H9 (cell line): ENCODE data around the gene GOT2. TPM values are rescaled to one million over a fixed set of nuclear protein-coding genes. Genes with fewer than 3 reads are reported as not detected.
A peak's percentile ranks its signal among the peaks of the same experiment; 100 is the strongest.
"Not testable (repeated sequence)": the region's sequence is repeated elsewhere in the genome, so short reads cannot be mapped to it uniquely, and the experiment has no call there.

Source experiments
- DNase-seq: peaks from one replicate; pipeline ENCODE4 v3.0.0-alpha.2; 2017
- H2AFZ ChIP-seq: one replicate; pipeline ENCODE4 v1.6.1; 2013; ENCODE audit warnings: mild to moderate bottlenecking, low read length, control low read depth, moderate library complexity
- H2AK5ac ChIP-seq: 2 replicates; pipeline ENCODE4 v1.6.1; 2013; ENCODE audit warnings: low read length, control low read depth, mixed read lengths; ENCODE audit not compliant: insufficient read length
- H2BK120ac ChIP-seq: one replicate; pipeline ENCODE4 v1.6.1; 2013; ENCODE audit warnings: low read depth, mild to moderate bottlenecking, low read length, control low read depth, inconsistent platforms; ENCODE audit not compliant: poor library complexity, severe bottlenecking
- H2BK12ac ChIP-seq: 2 replicates; pipeline ENCODE4 v1.6.1; 2013; ENCODE audit warnings: low read length, control low read depth, mixed read lengths, low read depth; ENCODE audit not compliant: insufficient read length
- H2BK15ac ChIP-seq: 2 replicates; pipeline ENCODE4 v1.6.1; 2013; ENCODE audit warnings: low read depth, low read length, control low read depth
- H2BK20ac ChIP-seq: one replicate; pipeline ENCODE4 v1.6.1; 2013; ENCODE audit warnings: low read depth, mild to moderate bottlenecking, low read length, control low read depth, inconsistent platforms; ENCODE audit not compliant: poor library complexity, severe bottlenecking
- H2BK5ac ChIP-seq: 2 replicates; pipeline ENCODE4 v1.6.1; 2013; ENCODE audit warnings: low read length, control low read depth, mixed read lengths; ENCODE audit not compliant: insufficient read length
- H3K14ac ChIP-seq: 2 replicates; pipeline ENCODE4 v1.6.1; 2013; ENCODE audit warnings: low read length, control low read depth; ENCODE audit not compliant: insufficient read depth
- H3K18ac ChIP-seq: 2 replicates; pipeline ENCODE4 v1.6.1; 2013; ENCODE audit warnings: low read depth, mild to moderate bottlenecking, mixed read lengths, low read length, control low read depth; ENCODE audit not compliant: insufficient read length
- H3K23ac ChIP-seq: 2 replicates; pipeline ENCODE4 v1.6.1; 2013; ENCODE audit warnings: low read length, control low read depth, mixed read lengths, low read depth; ENCODE audit not compliant: insufficient read length
- H3K23me2 ChIP-seq: 2 replicates; pipeline ENCODE4 v1.6.1; 2013; ENCODE audit warnings: low read depth, mild to moderate bottlenecking, mixed read lengths, low read length, control low read depth; ENCODE audit not compliant: insufficient read length, poor library complexity, severe bottlenecking
- H3K27ac ChIP-seq: 2 replicates; pipeline ENCODE4 v1.5.1; 2013; ENCODE audit warnings: low read length, control low read depth, mixed read lengths, low read depth; ENCODE audit not compliant: insufficient read length
- H3K27me3 ChIP-seq: 2 replicates; pipeline ENCODE4 v1.6.1; 2013; ENCODE audit warnings: low read length, control low read depth, inconsistent platforms; ENCODE audit not compliant: insufficient read depth
- H3K4ac ChIP-seq: 2 replicates; pipeline ENCODE4 v1.6.1; 2013; ENCODE audit warnings: low read depth, mild to moderate bottlenecking, control low read depth, inconsistent platforms, low read length, moderate library complexity
- H3K4me1 ChIP-seq: 2 replicates; pipeline ENCODE4 v1.6.1; 2013; ENCODE audit warnings: low read length, control low read depth, inconsistent platforms; ENCODE audit not compliant: insufficient read depth
- H3K4me2 ChIP-seq: 2 replicates; pipeline ENCODE4 v1.6.1; 2013; ENCODE audit warnings: low read length, control low read depth, mixed read lengths; ENCODE audit not compliant: insufficient read length, insufficient read depth
- H3K56ac ChIP-seq: 2 replicates; pipeline ENCODE4 v1.6.1; 2013; ENCODE audit warnings: low read depth, mild to moderate bottlenecking, mixed read lengths, low read length, control low read depth; ENCODE audit not compliant: insufficient read length
- H3K79me1 ChIP-seq: 2 replicates; pipeline ENCODE4 v1.6.1; 2013; ENCODE audit warnings: low read depth, mild to moderate bottlenecking, moderate library complexity, low read length, control low read depth, inconsistent platforms; ENCODE audit not compliant: insufficient read depth, poor library complexity, severe bottlenecking
- H3K79me2 ChIP-seq: 2 replicates; pipeline ENCODE4 v1.6.1; 2013; ENCODE audit warnings: low read length, control low read depth, inconsistent platforms; ENCODE audit not compliant: insufficient read depth
- H3K9ac ChIP-seq: 2 replicates; pipeline ENCODE4 v1.6.1; 2013; ENCODE audit warnings: low read length, control low read depth, mixed read lengths; ENCODE audit not compliant: insufficient read length; ENCODE audit errors: extremely low read depth
- H3K9me3 ChIP-seq: one replicate; pipeline ENCODE4 v1.6.1; 2013; ENCODE audit warnings: low read depth, low read length, inconsistent platforms; ENCODE audit not compliant: control insufficient read depth
- H3T11ph ChIP-seq: one replicate; pipeline ENCODE4 v1.6.1; 2013; ENCODE audit warnings: mild to moderate bottlenecking, low read length, control low read depth, inconsistent platforms
- H4K20me1 ChIP-seq: one replicate; pipeline ENCODE4 v1.6.1; 2013; ENCODE audit not compliant: control insufficient read depth, insufficient read length, insufficient read depth
- H4K5ac ChIP-seq: 2 replicates; pipeline ENCODE4 v1.6.1; 2013; ENCODE audit warnings: low read depth, mild to moderate bottlenecking, mixed read lengths, low read length, control low read depth; ENCODE audit not compliant: insufficient read length
- H4K8ac ChIP-seq: replicated peaks from 2 replicates; pipeline ENCODE4 v1.6.1; 2013; ENCODE audit warnings: low read length, control low read depth, mixed read lengths, low read depth; ENCODE audit not compliant: insufficient read length
- H4K91ac ChIP-seq: 2 replicates; pipeline ENCODE4 v1.6.1; 2013; ENCODE audit warnings: low read depth, mild to moderate bottlenecking, moderate library complexity, mixed read lengths, low read length, control low read depth; ENCODE audit not compliant: insufficient read length
- H3K27ac Mint-ChIP-seq, 3 experiments: 2 replicates in 2 of 3; 3 replicates in 1 of 3; pipeline ENCODE4 v1.8.0; 2020 to 2021; ENCODE audit warnings: mixed read lengths in 3 of 3, mild to moderate bottlenecking in 1 of 3, moderate library complexity in 1 of 3
- H3K27me3 Mint-ChIP-seq: 2 replicates; pipeline ENCODE4 v1.8.0; 2021; ENCODE audit warnings: low read depth, mild to moderate bottlenecking, moderate library complexity, mixed read lengths
- H3K36me3 Mint-ChIP-seq, 3 experiments: 2 replicates in 2 of 3; 3 replicates in 1 of 3; pipeline ENCODE4 v1.8.0; 2020 to 2021; ENCODE audit warnings: low read depth in 3 of 3, mixed read lengths in 3 of 3; ENCODE audit not compliant: insufficient read depth in 1 of 3
- H3K4me1 Mint-ChIP-seq, 2 experiments: 2 replicates each; pipeline ENCODE4 v1.8.0; 2020; ENCODE audit warnings: mixed read lengths in 2 of 2
- H3K4me3 Mint-ChIP-seq, 2 experiments: 2 replicates in 1 of 2; 3 replicates in 1 of 2; pipeline ENCODE4 v1.8.0; 2020 to 2021; ENCODE audit warnings: mild to moderate bottlenecking in 2 of 2, mixed read lengths in 2 of 2, moderate library complexity in 1 of 2
- H3K9me3 Mint-ChIP-seq, 2 experiments: 2 replicates in 1 of 2; 3 replicates in 1 of 2; pipeline ENCODE4 v1.8.0; 2020; ENCODE audit warnings: mild to moderate bottlenecking in 2 of 2, mixed read lengths in 2 of 2, moderate library complexity in 1 of 2
- WGBS: extraction: QIAGEN DNeasy Blood & Tissue Kit; methylation state at CpG from one replicate; pipeline ENCODE4 v1.1.7; 2013; ENCODE audit warnings: missing lambda C conversion rate, low lambda C conversion rate, mixed read lengths; ENCODE audit not compliant: insufficient read length; ENCODE audit errors: extremely low coverage; 5-methylcytosine and 5-hydroxymethylcytosine counted together
- total RNA-seq: library from RNA; stranded (reverse); gene quantifications from 2 replicates; pipeline ENCODE4 v1.2.1, GENCODE V29; 2021
- TF ChIP-seq, protein P1 (sequence below): fragments of 200-600 bp; sonication (generic); conservative IDR thresholded peaks from 3 replicates; pipeline ENCODE4 v1.8.0; 2021; ENCODE audit warnings: antibody characterized with exemption, mild to moderate bottlenecking

Gene GOT2
- total RNA-seq, 1 experiment from 2014 or later, result 148 TPM

DNA sequence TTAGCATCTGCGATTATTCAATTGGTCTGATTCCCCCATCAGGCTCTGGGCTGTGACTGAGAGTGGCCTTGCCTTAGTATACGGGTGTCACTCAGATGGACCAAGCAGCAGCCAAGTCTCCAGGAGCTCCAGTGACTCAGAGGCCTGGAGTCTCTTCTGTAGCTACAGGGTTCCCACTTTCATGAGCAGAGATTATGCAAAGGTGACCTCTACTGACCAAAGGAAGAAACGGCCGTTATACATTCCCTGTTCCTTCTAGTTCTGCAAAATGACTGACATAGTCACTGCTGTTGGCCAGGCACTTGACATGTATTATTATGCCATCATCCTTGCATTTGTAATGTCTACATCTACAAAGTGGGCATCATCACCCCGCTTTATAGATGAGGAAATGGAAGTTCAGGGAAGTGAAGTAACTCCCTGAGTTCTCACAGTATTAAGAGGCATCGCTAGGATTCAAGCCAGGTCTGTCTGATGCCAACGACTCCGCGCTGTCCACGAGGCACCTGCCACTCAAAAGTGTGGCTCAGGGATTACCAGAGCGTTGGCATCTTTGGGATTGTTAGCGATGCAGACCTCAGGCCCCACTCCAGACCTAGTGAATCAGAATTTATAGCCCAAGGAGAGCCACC lies 72.8 kb downstream of the GOT2 start:
- no CpG with 5 or more reads among the region's 12 CpGs for WGBS
- Mint-ChIP-seq H3K4me1 (peaks cover 2 to 3% of the 10 kb centered on the region in 2 experiments; a peak in 3 of 4 replicates), H3K9me3 (no peaks in the 10 kb centered on the region; a peak in 1 of 5 replicates), H3K27ac (peak overlapping the region in 1 of 3 experiments; percentile 68; a peak in 1 of 7 replicates), H3K4me3 (no peak overlapping the region), H3K36me3 (peaks cover 0 to 2% (median 1%) of the 10 kb centered on the region in 3 experiments; a peak in 5 of 7 replicates), H3K27me3 (peaks cover 1% of the 10 kb centered on the region; the same call in 1 of the 2 replicates)
- Histone ChIP-seq H4K5ac (no peak overlapping the region), H3K4me2 (no peak overlapping the region), H3K4me1 (no peaks in the 10 kb centered on the region), H2AFZ (no peak overlapping the region), H3K27ac (no peak overlapping the region), H2BK15ac (no peak overlapping the region), H3K56ac (no peak overlapping the region), H3K79me2 (no peaks in the 10 kb centered on the region), H2BK12ac (no peak overlapping the region), H2BK20ac (no peak overlapping the region), H4K8ac (no peak overlapping the region), H2AK5ac (no peak overlapping the region), H3K4ac (no peak overlapping the region), H2BK5ac (no peak overlapping the region), H3K23ac (no peak overlapping the region), H3T11ph (no peak overlapping the region), H4K20me1 (no peaks in the 10 kb centered on the region), H3K23me2 (no peaks in the 10 kb centered on the region), H2BK120ac (no peak overlapping the region), H4K91ac (no peak overlapping the region), H3K9ac (no peak overlapping the region), H3K14ac (no peak overlapping the region), H3K9me3 (no peaks in the 10 kb centered on the region), H3K79me1 (no peaks in the 10 kb centered on the region), H3K27me3 (no peaks in the 10 kb centered on the region), H3K18ac (no peak overlapping the region)
- TF ChIP-seq, protein P1, sequence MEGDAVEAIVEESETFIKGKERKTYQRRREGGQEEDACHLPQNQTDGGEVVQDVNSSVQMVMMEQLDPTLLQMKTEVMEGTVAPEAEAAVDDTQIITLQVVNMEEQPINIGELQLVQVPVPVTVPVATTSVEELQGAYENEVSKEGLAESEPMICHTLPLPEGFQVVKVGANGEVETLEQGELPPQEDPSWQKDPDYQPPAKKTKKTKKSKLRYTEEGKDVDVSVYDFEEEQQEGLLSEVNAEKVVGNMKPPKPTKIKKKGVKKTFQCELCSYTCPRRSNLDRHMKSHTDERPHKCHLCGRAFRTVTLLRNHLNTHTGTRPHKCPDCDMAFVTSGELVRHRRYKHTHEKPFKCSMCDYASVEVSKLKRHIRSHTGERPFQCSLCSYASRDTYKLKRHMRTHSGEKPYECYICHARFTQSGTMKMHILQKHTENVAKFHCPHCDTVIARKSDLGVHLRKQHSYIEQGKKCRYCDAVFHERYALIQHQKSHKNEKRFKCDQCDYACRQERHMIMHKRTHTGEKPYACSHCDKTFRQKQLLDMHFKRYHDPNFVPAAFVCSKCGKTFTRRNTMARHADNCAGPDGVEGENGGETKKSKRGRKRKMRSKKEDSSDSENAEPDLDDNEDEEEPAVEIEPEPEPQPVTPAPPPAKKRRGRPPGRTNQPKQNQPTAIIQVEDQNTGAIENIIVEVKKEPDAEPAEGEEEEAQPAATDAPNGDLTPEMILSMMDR, result peak; percentile 77
- DNase-seq, result peak; percentile 63

DNA sequence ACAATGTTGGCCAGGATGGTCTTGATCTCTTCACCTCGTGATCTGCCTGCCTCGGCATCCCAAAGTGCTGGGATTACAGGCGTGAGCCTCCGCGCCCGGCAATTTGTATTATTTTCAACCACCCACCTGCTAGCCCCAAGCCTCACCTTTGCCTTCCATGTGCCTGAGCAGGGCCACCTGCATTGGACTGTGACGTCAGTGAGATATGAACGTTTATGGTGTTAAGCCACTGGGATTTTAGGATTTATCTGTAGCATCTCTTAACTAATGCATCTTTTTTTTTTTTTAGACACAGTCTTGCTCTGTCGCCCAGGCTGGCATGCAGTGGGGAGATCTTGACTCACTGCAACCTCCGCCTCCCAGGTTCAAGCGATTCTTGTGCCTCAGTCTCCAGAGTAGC lies 74.2 kb downstream of the GOT2 start:
- not testable (repeated sequence) for H4K91ac ChIP-seq, H2BK12ac ChIP-seq, H3K23me2 ChIP-seq, DNase-seq, H3K9me3 Mint-ChIP-seq, H4K20me1 ChIP-seq, H3K9me3 ChIP-seq, H4K8ac ChIP-seq, H3K4me2 ChIP-seq, H3K4ac ChIP-seq, H3K18ac ChIP-seq, H2BK15ac ChIP-seq, H3K56ac ChIP-seq, H3K4me1 ChIP-seq, H2BK20ac ChIP-seq, H3K79me1 ChIP-seq, H3K14ac ChIP-seq, H3K23ac ChIP-seq, H2BK5ac ChIP-seq, H2AFZ ChIP-seq, H3K27me3 ChIP-seq, H3K27ac ChIP-seq, H4K5ac ChIP-seq, H3T11ph ChIP-seq, H3K36me3 Mint-ChIP-seq, H3K4me3 Mint-ChIP-seq, H3K27me3 Mint-ChIP-seq, H2BK120ac ChIP-seq, H2AK5ac ChIP-seq, H3K9ac ChIP-seq, H3K79me2 ChIP-seq, H3K27ac Mint-ChIP-seq, H3K4me1 Mint-ChIP-seq
- no CpG with 5 or more reads among the region's 11 CpGs for WGBS
